HG03045 (cell line): ENCODE data around the gene HS3ST6.
A peak's percentile ranks its signal among the peaks of the same experiment; 100 is the strongest.
"Not testable (repeated sequence)": the region's sequence is repeated elsewhere in the genome, so short reads cannot be mapped to it uniquely, and the experiment has no call there.

ENCODE experiments used
- ATAC-seq: cut with Tn5 transposase; IDR thresholded peaks from one replicate; pipeline ENCODE4 v1.9.1; 2021; ENCODE audit warnings: mild to moderate bottlenecking, moderate library complexity; ENCODE audit not compliant: unreplicated experiment

HS3ST6 gene

GRCh38 chr16:1929578-1930337 is 11.5 kb upstream of the HS3ST6 start:
- ATAC-seq = peak; percentile 87

GRCh38 chr16:1929105-1929504 is 10.9 kb upstream of the HS3ST6 start:
- ATAC-seq = no peak

GRCh38 chr16:1926271-1926670 is 8.1 kb upstream of the HS3ST6 start:
- no peak for ATAC-seq

GRCh38 chr16:1924095-1924494 is 5.9 kb upstream of the HS3ST6 start:
- ATAC-seq = no peak

- no peak for ATAC-seq
Observed at GRCh38 chr16:1923299-1924034, 5.3 kb upstream of the HS3ST6 start.

GRCh38 chr16:1922357-1922756 is 4.1 kb upstream of the HS3ST6 start:
- ATAC-seq = no peak

GRCh38 chr16:1920727-1921171 is 2.5 kb upstream of the HS3ST6 start:
- ATAC-seq = no peak

GRCh38 chr16:1920122-1920521 is 1.9 kb upstream of the HS3ST6 start:
- ATAC-seq = not testable (repeated sequence)

- no peak for ATAC-seq
Observed at GRCh38 chr16:1919327-1919998, 1.2 kb upstream of the HS3ST6 start.

- no peak for ATAC-seq
Observed at GRCh38 chr16:1917665-1918350, 407 bp downstream of the HS3ST6 start.

- ATAC-seq = no peak
Observed at GRCh38 chr16:1917056-1917664, 1.1 kb downstream of the HS3ST6 start.

- ATAC-seq = no peak
Observed at GRCh38 chr16:1916640-1916990, 1.6 kb downstream of the HS3ST6 start.

GRCh38 chr16:1915732-1916639 is 2.2 kb downstream of the HS3ST6 start:
- ATAC-seq = no peak

- no peak for ATAC-seq
Observed at GRCh38 chr16:1914988-1915387, 3.2 kb downstream of the HS3ST6 start.

- ATAC-seq = no peak
Observed at GRCh38 chr16:1914084-1914608, 4.1 kb downstream of the HS3ST6 start.

GRCh38 chr16:1913327-1914083 is 4.7 kb downstream of the HS3ST6 start:
- ATAC-seq = no peak

- ATAC-seq = no peak
Observed at GRCh38 chr16:1912215-1912543, 6.0 kb downstream of the HS3ST6 start.

- ATAC-seq = no peak
Observed at GRCh38 chr16:1911467-1912214, 6.6 kb downstream of the HS3ST6 start.
